Neural progenitor cell (in vitro differentiated cells): ENCODE measurements around the gene TP73.

ENCODE experiments used
- EZH2 ChIP-seq: fragments of 200-600 bp; sonication (generic); IDR thresholded peaks from 2 replicates; pipeline ENCODE4 v1.6.1; 2017; ENCODE audit warnings: antibody characterized with exemption, mild to moderate bottlenecking, moderate library complexity
- TF ChIP-seq, protein P1 (sequence below): fragments of 200-600 bp; sonication (generic); IDR thresholded peaks from 2 replicates; pipeline ENCODE4 v1.5.1; 2017; ENCODE audit warnings: antibody characterized with exemption, mild to moderate bottlenecking

- TF ChIP-seq, protein P1, sequence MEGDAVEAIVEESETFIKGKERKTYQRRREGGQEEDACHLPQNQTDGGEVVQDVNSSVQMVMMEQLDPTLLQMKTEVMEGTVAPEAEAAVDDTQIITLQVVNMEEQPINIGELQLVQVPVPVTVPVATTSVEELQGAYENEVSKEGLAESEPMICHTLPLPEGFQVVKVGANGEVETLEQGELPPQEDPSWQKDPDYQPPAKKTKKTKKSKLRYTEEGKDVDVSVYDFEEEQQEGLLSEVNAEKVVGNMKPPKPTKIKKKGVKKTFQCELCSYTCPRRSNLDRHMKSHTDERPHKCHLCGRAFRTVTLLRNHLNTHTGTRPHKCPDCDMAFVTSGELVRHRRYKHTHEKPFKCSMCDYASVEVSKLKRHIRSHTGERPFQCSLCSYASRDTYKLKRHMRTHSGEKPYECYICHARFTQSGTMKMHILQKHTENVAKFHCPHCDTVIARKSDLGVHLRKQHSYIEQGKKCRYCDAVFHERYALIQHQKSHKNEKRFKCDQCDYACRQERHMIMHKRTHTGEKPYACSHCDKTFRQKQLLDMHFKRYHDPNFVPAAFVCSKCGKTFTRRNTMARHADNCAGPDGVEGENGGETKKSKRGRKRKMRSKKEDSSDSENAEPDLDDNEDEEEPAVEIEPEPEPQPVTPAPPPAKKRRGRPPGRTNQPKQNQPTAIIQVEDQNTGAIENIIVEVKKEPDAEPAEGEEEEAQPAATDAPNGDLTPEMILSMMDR, result no peak
- TF ChIP-seq EZH2, result no peak
Observed at GRCh38 chr1:3693321-3693720, 41.0 kb downstream of the TP73 start.
